K562 (cell line): ENCODE measurements around the gene ANK2. TPM values are rescaled to one million over a fixed set of nuclear protein-coding genes. Genes with fewer than 3 reads are reported as not detected.

Source experiments
- ATAC-seq: fragments of 200-7000 bp; cut with Tn5 transposase; 3 replicates; pipeline ENCODE4 v1.9.1; 2020; ENCODE audit warnings: moderate library complexity
- BruUV-seq: library from RNA; stranded (reverse); fragments of 400-500 nt; replicated peaks from 2 replicates; lab custom pipeline; 2021; lab: Mats Ljungman, UMichigan
- CTCF ChIA-PET: fragments of 300-600 bp; formaldehyde crosslinking; extraction: SDS; loops from one replicate; lab custom pipeline; 2021; ENCODE audit warnings: low intra/inter-chr PET ratio; lab: Yijun Ruan, JAX
- POLR2A ChIA-PET: fragments of 300-600, 350-650 bp; sonication (Branson Sonifier 250); formaldehyde crosslinking; extraction: SDS; loops from one replicate; lab custom pipeline; 2021; ENCODE audit warnings: antibody characterized with exemption, inconsistent platforms; lab: Yijun Ruan, JAX
- DNase-seq, 4 experiments: peaks; one replicate each; pipeline versions ENCODE4 v3.0.0 to v3.0.0-alpha.2; 2011 to 2018; ENCODE audit warnings: low spot score in 3 of 4, mixed read lengths in 3 of 4; ENCODE audit errors: extremely low read depth in 1 of 4
- FAIRE-seq: peaks from 2 replicates; lab custom pipeline; 2011; peaks lifted over from hg19 to GRCh38; lab: Jason Lieb, UNC
- H2AFZ ChIP-seq: 2 replicates; pipeline ENCODE4 v1.6.0; 2011; ENCODE audit warnings: low read depth, low read length, control low read depth, inconsistent platforms
- H3K27ac ChIP-seq: fragments of 200-600 bp; 3 replicates; pipeline ENCODE4 v1.8.0; 2011; ENCODE audit warnings: low read depth, mild to moderate bottlenecking, control low read depth, inconsistent platforms, low read length, moderate library complexity, mixed read lengths; ENCODE audit errors: extremely low read depth
- H3K27me3 ChIP-seq, 2 experiments: fragments of 300-600 bp in 1 of 2; 2 replicates in 1 of 2; 3 replicates in 1 of 2; pipeline versions ENCODE4 v1.6.0 to v1.8.0; 2011; ENCODE audit warnings: inconsistent platforms in 2 of 2, low read length in 2 of 2, mild to moderate bottlenecking in 1 of 2, mixed read lengths in 1 of 2, moderate library complexity in 1 of 2; ENCODE audit not compliant: control insufficient read depth in 2 of 2, insufficient read depth in 2 of 2
- H3K36me3 ChIP-seq: fragments of 300-600 bp; 3 replicates; pipeline ENCODE4 v1.8.0; 2011; ENCODE audit warnings: mild to moderate bottlenecking, low read length, inconsistent platforms; ENCODE audit not compliant: control insufficient read depth, insufficient read depth
- H3K4me1 ChIP-seq, 2 experiments: fragments of 200-600 bp in 1 of 2; replicated peaks in 1 of 2; 2 replicates in 1 of 2; 3 replicates in 1 of 2; pipeline versions ENCODE4 v1.5.1 to v1.8.0; 2011; ENCODE audit warnings: inconsistent platforms in 2 of 2, low read length in 2 of 2, mild to moderate bottlenecking in 1 of 2, mixed read lengths in 1 of 2, moderate library complexity in 1 of 2; ENCODE audit not compliant: control insufficient read depth in 2 of 2, insufficient read depth in 2 of 2
- H3K4me2 ChIP-seq: 2 replicates; pipeline ENCODE4 v1.6.1; 2011; ENCODE audit warnings: low read length, control low read depth, inconsistent platforms, mixed read lengths; ENCODE audit not compliant: insufficient read depth
- H3K4me3 ChIP-seq: fragments of 200-600 bp; sonication (generic), shearing (Covaris generic); 2 replicates; pipeline ENCODE4 v1.5.1; 2016; ENCODE audit warnings: control low read depth, inconsistent platforms
- H3K79me2 ChIP-seq: fragments of 200-600 bp; 3 replicates; pipeline ENCODE4 v1.8.0; 2011; ENCODE audit warnings: low read length, inconsistent platforms; ENCODE audit not compliant: control insufficient read depth, insufficient read depth
- H3K9ac ChIP-seq, 2 experiments: 2 replicates each; pipeline versions ENCODE4 v1.6.0 to v1.6.1; 2011; ENCODE audit warnings: low read depth in 2 of 2, low read length in 2 of 2, control low read depth in 1 of 2, inconsistent platforms in 1 of 2, mild to moderate bottlenecking in 1 of 2, mixed read lengths in 1 of 2; ENCODE audit not compliant: insufficient read depth in 1 of 2
- H3K9me1 ChIP-seq: one replicate; pipeline ENCODE4 v1.6.0; 2011; ENCODE audit warnings: inconsistent platforms, mild to moderate bottlenecking, low read length, moderate library complexity; ENCODE audit not compliant: control insufficient read depth, insufficient read depth
- H3K9me3 ChIP-seq: replicated peaks from 2 replicates; pipeline ENCODE4 v1.5.1; 2011; ENCODE audit warnings: low read depth, low read length, inconsistent platforms; ENCODE audit not compliant: control insufficient read depth, insufficient read depth
- H4K20me1 ChIP-seq: replicated peaks from 2 replicates; pipeline ENCODE4 v1.6.1; 2011; ENCODE audit warnings: low read length, inconsistent platforms, mixed read lengths; ENCODE audit not compliant: control insufficient read depth, insufficient read depth
- CCAR2 ChIP-seq: fragments of 200-400 bp; formaldehyde crosslinking; IDR thresholded peaks from 2 replicates; pipeline ENCODE4 v1.6.1; 2017; ENCODE audit warnings: mild to moderate bottlenecking, low read depth, low read length
- CGGBP1 ChIP-seq: fragments of 250-450 bp; sonication (Bioruptor Pico); IDR thresholded peaks from 2 replicates; pipeline ENCODE4 v1.9.0; 2021; ENCODE audit warnings: mild to moderate bottlenecking
- ESRRA ChIP-seq: fragments of 450-650 bp; IDR thresholded peaks from 2 replicates; pipeline ENCODE4 v1.6.1; 2014; ENCODE audit warnings: low read depth, mild to moderate bottlenecking, moderate library complexity, borderline replicate concordance
- FOXA3 ChIP-seq, 2 experiments: fragments of 450-650 bp in 1 of 2; sonication (generic) in 1 of 2; formaldehyde crosslinking; IDR thresholded peaks in 1 of 2; conservative IDR thresholded peaks in 1 of 2; 2 replicates each; pipeline versions ENCODE4 v1.4.0 to v1.8.0; 2020 to 2022; ENCODE audit warnings: mild to moderate bottlenecking in 2 of 2, missing genetic modification reagents in 1 of 2
- HDAC8 ChIP-seq: fragments of 450-650 bp; IDR thresholded peaks from 2 replicates; pipeline ENCODE4 v1.6.1; 2016; ENCODE audit warnings: mild to moderate bottlenecking, missing genetic modification characterization, moderate library complexity, missing compliant biosample characterization
- KLF16 ChIP-seq: IDR thresholded peaks from 2 replicates; pipeline ENCODE4 v1.6.1; 2016; ENCODE audit warnings: antibody characterized with exemption
- MAFF ChIP-seq: IDR thresholded peaks from 2 replicates; pipeline ENCODE4 v1.6.1; 2012; ENCODE audit warnings: low read length, improper control_type of control experiment
- MCM7 ChIP-seq, 2 experiments: fragments of 450-650 bp; IDR thresholded peaks; 2 replicates each; pipeline ENCODE4 v1.6.1; 2016 to 2018
- NBN ChIP-seq: fragments of 450-650 bp; IDR thresholded peaks from 2 replicates; pipeline ENCODE4 v1.6.1; 2016; ENCODE audit warnings: low read depth, mild to moderate bottlenecking
- PURB ChIP-seq: sonication (generic); formaldehyde crosslinking; IDR thresholded peaks from 2 replicates; pipeline ENCODE4 v1.9.0; 2021; ENCODE audit warnings: low read depth, mild to moderate bottlenecking, missing genetic modification reagents
- RBBP5 ChIP-seq: fragments of 200-600 bp; sonication (generic); IDR thresholded peaks from 2 replicates; pipeline ENCODE4 v1.6.1; 2012; ENCODE audit warnings: borderline replicate concordance, mild to moderate bottlenecking, low read length, control low read depth, inconsistent platforms; ENCODE audit not compliant: insufficient read depth, poor library complexity, severe bottlenecking
- RNF2 ChIP-seq: sonication (generic); IDR thresholded peaks from 2 replicates; pipeline ENCODE4 v1.6.1; 2016
- ZNF174 ChIP-seq: fragments of 250-450 bp; sonication (Bioruptor Pico); IDR thresholded peaks from 2 replicates; pipeline ENCODE4 v1.4.0; 2020; ENCODE audit warnings: mild to moderate bottlenecking
- WGBS: fragments of 100-300 bp; shearing (Covaris generic); methylation state at CpG from one replicate; pipeline ENCODE4 v1.1.6; 2016; ENCODE audit warnings: low coverage, mixed read lengths; ENCODE audit not compliant: insufficient coverage; ENCODE audit errors: missing lambda C conversion rate; 5-methylcytosine and 5-hydroxymethylcytosine counted together
- in situ Hi-C: fragments of 300-500 bp; cut with MboI; formaldehyde crosslinking; loops from 4 replicates; pipeline ENCODE4 v1.15.0; 2018; ENCODE audit warnings: inconsistent platforms, mixed read lengths
- intact Hi-C: fragments of 100-400 bp; cut with micrococcal nuclease; formaldehyde crosslinking; loops from 2 replicates; pipeline ENCODE4 v1.14.2; 2022
- polyA plus RNA-seq, 8 experiments: library from polyadenylated mRNA; depleted of rRNA in 4 of 8; stranded (reverse) in 5 of 8; unstranded in 3 of 8; fragments of >200 nt; fragmentation: Nextera tagmentation in 2 of 8; fragmentation: Illumina TruSeq in 1 of 8; extraction: Ambion mirVana in 2 of 8; extraction: Trizol in 1 of 8; gene quantifications; 2 replicates each; pipeline versions ENCODE4 v1.2.1 to v1.2.3, GENCODE V29; 2011 to 2014; ENCODE audit warnings: inconsistent platforms in 1 of 8, missing spikeins in 1 of 8
- total RNA-seq, 7 experiments: library from RNA; depleted of rRNA in 6 of 7; stranded (reverse); fragments of >200 nt in 6 of 7; fragmentation: Illumina TruSeq in 2 of 7; extraction: Trizol in 2 of 7; gene quantifications; 2 replicates each; pipeline versions ENCODE4 v1.2.1 to v1.2.3, GENCODE V29; 2011 to 2021; ENCODE audit warnings: low replicate concordance in 1 of 7

Gene ANK2
- total and polyA plus RNA-seq, 9 of the 15 experiments (the other 6 are each of a cell fraction or from before 2014, with no cell fraction given) = 0.07 to 0.24 TPM; not detected in 7

DNA sequence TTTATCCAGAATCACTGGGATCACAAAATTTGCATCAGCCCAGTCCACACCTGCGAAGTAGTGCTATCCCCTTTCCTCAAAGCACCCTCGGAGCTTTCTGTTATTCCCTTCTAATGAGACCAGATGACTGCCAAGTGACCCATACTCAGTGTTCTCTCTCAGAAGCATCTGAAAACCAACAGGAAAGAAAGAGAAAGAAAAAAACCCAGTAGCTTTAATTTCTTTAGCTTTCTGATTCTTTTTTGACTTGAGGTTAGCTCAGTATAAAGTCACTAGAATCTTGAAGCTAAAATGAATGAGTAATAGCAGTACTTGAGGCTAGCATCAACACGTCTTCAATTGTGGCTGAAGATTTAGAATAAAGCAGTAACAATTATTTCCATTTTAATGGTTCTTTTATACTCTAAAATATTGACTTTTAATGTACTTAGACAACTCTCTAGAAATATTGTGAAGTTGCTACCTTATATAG, 124.4 kb downstream of the ANK2 start (continued):
- TF ChIP-seq MCM7 (IDR thresholded peaks at IDR 0.05) = no peak
- TF ChIP-seq RBBP5 = no peak
- no peak for TF ChIP-seq RNF2
- no peak for TF ChIP-seq CCAR2
- TF ChIP-seq FOXA3 (CRISPR knock-in tag; conservative IDR thresholded peaks at IDR 0.05 in 1 of 2, IDR thresholded peaks at IDR 0.05 in 1 of 2) = no peak
- no peak for TF ChIP-seq ZNF174
- no peak for TF ChIP-seq HDAC8
- TF ChIP-seq KLF16 = no peak
- TF ChIP-seq NBN = no peak
- TF ChIP-seq CGGBP1 (CRISPR knock-in tag) = no peak
- TF ChIP-seq PURB = no peak
- no peak for TF ChIP-seq ESRRA

DNA sequence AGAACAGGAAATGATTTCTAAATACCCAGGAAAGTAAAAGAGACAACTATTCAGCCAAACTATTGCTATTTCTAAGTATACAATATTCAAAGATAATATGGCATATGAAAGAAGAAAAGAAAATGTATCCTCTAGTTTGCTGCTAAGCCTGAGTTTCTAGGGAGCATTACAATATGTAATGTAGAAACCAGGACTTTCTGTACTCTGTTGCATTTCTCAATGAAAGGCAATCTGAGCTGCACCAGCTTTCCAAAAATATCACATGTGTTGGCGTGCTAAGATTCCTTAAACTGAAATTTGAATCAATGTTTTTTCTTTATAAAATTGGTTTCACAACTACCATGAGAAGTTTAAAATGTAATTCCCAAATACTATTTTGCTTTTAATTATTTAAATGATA, 129.6 kb downstream of the ANK2 start:
- no peak for FAIRE-seq

More for the DNA sequence above, 129.6 kb downstream of the ANK2 start:
- H3K27ac ChIP-seq = no peak overlapping the region
- ATAC-seq = no peak
- ChIA-PET CTCF (no interaction called here), POLR2A (no interaction called here)
- H3K79me2 ChIP-seq = no peaks in the 10 kb centered on the region
- no peaks in the 10 kb centered on the region for H3K9me3 ChIP-seq
- no peaks in the 10 kb centered on the region for H3K36me3 ChIP-seq
- BruUV-seq = no TSS peak
- WGBS = 5% methylated on average over 1 of the region's 1 CpG
- H3K4me2 ChIP-seq = no peak overlapping the region
- in situ Hi-C loops (no loop called here), intact Hi-C loops (no loop called here)
- H3K4me3 ChIP-seq = no peak overlapping the region
- H3K9ac ChIP-seq = no peak overlapping the region
- no peak overlapping the region for H2AFZ ChIP-seq
- H4K20me1 ChIP-seq = no peaks in the 10 kb centered on the region
- no peaks in the 10 kb centered on the region for H3K27me3 ChIP-seq
- no peaks in the 10 kb centered on the region for H3K4me1 ChIP-seq
- TF ChIP-seq MAFF = no peak
- DNase-seq = no peak
- H3K9me1 ChIP-seq = no peaks in the 10 kb centered on the region
